ENCODE data around the gene SLC1A3.

- TF ChIP-seq ZNF565 (CRISPR knock-in tag; conservative IDR thresholded peaks at IDR 0.05; ENCODE audit: low read depth) (no peak), ZFP3 (CRISPR knock-in tag; IDR thresholded peaks at IDR 0.05) (no peak), PATZ1 (CRISPR knock-in tag; IDR thresholded peaks at IDR 0.05; ENCODE audit: borderline replicate concordance) (no peak), CSRNP3 (CRISPR knock-in tag; IDR thresholded peaks at IDR 0.05) (no peak), ARNTL (CRISPR knock-in tag; IDR thresholded peaks at IDR 0.05; ENCODE audit: borderline replicate concordance, low read depth) (no peak), SNAI2 (CRISPR knock-in tag; IDR thresholded peaks at IDR 0.05) (no peak), GLIS3 (CRISPR knock-in tag; IDR thresholded peaks at IDR 0.05) (no peak), CREB5 (CRISPR knock-in tag; IDR thresholded peaks at IDR 0.05; ENCODE audit: low read depth) (no peak), TCF4 (CRISPR knock-in tag; IDR thresholded peaks at IDR 0.05; ENCODE audit: borderline replicate concordance) (no peak), ISL1 (CRISPR knock-in tag; IDR thresholded peaks at IDR 0.05) (no peak), PPARA (CRISPR knock-in tag; IDR thresholded peaks at IDR 0.05; ENCODE audit: borderline replicate concordance) (no peak), ZNF70 (CRISPR knock-in tag; IDR thresholded peaks at IDR 0.05) (peak; percentile 71; the same call in 1 of the 2 replicates), CSDC2 (CRISPR knock-in tag; IDR thresholded peaks at IDR 0.05) (no peak), ZFP30 (CRISPR knock-in tag; IDR thresholded peaks at IDR 0.05) (no peak)
These were observed 83.9 kb downstream of the SLC1A3 start for GRCh38 chr5:36690041-36690961.

Data from SK-N-SH treated with all-trans-retinoic acid at 6 μM for 48 hours (cell line).